DND-41 (cell line): ENCODE data around the gene SARS2.

Source experiments
- CTCF ChIP-seq: IDR thresholded peaks from 2 replicates; pipeline ENCODE4 v1.5.1; 2012; ENCODE audit warnings: borderline replicate concordance, low read length, moderate library complexity, mild to moderate bottlenecking; ENCODE audit not compliant: poor library complexity, severe bottlenecking; ENCODE audit errors: extremely low read depth
- EZH2 ChIP-seq: IDR thresholded peaks from 3 replicates; pipeline ENCODE4 v1.6.1; 2012; ENCODE audit warnings: borderline replicate concordance, low read depth, mild to moderate bottlenecking, moderate library complexity, low read length, inconsistent platforms; ENCODE audit not compliant: severe bottlenecking

DNA sequence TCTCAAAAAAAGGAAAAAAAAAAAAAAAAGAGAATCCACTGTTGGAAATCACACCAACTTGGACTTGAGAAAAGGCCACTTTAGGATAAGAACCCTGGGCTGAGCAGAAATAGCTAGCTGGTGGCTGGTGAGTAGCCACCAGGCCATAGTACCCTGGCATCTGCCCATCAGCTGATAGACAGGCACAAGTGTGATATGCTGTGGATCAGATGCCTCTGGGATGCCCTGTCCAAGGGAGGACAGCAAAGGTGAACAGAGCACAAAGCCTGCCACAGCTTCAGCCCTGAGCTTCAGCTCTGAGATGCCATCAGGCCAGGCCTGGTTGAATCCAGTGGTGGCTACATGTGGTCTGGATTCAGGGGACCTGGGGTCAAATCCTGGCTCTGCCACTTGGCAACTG, 39.9 kb downstream of the SARS2 start:
- TF ChIP-seq CTCF: no peak
- TF ChIP-seq EZH2: no peak
